ENCODE data around the gene TMEM178B. TPM values are rescaled to one million over a fixed set of nuclear protein-coding genes. Genes with fewer than 3 reads are reported as not detected.

Gene TMEM178B
- total RNA-seq, 2 donors from 2014 or later, result 0.92 to 0.95 TPM

- no peaks in the 10 kb centered on the region for H3K27me3 ChIP-seq (replicated peaks; ENCODE audit: insufficient read depth)
These were observed 83.4 kb downstream of the TMEM178B start for GRCh38 chr7:141157138-141157765.

GRCh38 chr7:141158561-141158960 lies 84.7 kb downstream of the TMEM178B start:
- ATAC-seq (ENCODE audit: insufficient number of reproducible peaks, low FRiP score, low read depth) (no peak), DNase-seq (ENCODE audit: low spot score) (no peak)
- H3K36me3 ChIP-seq, result no peaks in the 10 kb centered on the region
- H3K4me1 ChIP-seq (ENCODE audit: control insufficient read depth in 1 of 2, low read depth in 2 of 2), result no peaks in the 10 kb centered on the region
- H3K9me3 ChIP-seq, result no peaks in the 10 kb centered on the region
- no peak overlapping the region for H3K27ac ChIP-seq
- TF ChIP-seq, protein P1, sequence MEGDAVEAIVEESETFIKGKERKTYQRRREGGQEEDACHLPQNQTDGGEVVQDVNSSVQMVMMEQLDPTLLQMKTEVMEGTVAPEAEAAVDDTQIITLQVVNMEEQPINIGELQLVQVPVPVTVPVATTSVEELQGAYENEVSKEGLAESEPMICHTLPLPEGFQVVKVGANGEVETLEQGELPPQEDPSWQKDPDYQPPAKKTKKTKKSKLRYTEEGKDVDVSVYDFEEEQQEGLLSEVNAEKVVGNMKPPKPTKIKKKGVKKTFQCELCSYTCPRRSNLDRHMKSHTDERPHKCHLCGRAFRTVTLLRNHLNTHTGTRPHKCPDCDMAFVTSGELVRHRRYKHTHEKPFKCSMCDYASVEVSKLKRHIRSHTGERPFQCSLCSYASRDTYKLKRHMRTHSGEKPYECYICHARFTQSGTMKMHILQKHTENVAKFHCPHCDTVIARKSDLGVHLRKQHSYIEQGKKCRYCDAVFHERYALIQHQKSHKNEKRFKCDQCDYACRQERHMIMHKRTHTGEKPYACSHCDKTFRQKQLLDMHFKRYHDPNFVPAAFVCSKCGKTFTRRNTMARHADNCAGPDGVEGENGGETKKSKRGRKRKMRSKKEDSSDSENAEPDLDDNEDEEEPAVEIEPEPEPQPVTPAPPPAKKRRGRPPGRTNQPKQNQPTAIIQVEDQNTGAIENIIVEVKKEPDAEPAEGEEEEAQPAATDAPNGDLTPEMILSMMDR (IDR thresholded peaks at IDR 0.05), result no peak
- H3K27me3 ChIP-seq (replicated peaks; ENCODE audit: insufficient read depth), result no peaks in the 10 kb centered on the region
- H3K4me3 ChIP-seq, result no peak overlapping the region

More at GRCh38 chr7:141157138-141157765, 83.4 kb downstream of the TMEM178B start:
- H3K4me3 ChIP-seq, result no peak overlapping the region
- H3K4me1 ChIP-seq (ENCODE audit: control insufficient read depth in 1 of 2, low read depth in 2 of 2), result no peaks in the 10 kb centered on the region
- H3K27ac ChIP-seq, result no peak overlapping the region
- H3K9me3 ChIP-seq, result no peaks in the 10 kb centered on the region
- H3K36me3 ChIP-seq, result no peaks in the 10 kb centered on the region
- TF ChIP-seq, protein P1 (IDR thresholded peaks at IDR 0.05), result no peak
- no peak for ATAC-seq (ENCODE audit: insufficient number of reproducible peaks, low FRiP score, low read depth)
- no peak for DNase-seq (ENCODE audit: low spot score)

DNA sequence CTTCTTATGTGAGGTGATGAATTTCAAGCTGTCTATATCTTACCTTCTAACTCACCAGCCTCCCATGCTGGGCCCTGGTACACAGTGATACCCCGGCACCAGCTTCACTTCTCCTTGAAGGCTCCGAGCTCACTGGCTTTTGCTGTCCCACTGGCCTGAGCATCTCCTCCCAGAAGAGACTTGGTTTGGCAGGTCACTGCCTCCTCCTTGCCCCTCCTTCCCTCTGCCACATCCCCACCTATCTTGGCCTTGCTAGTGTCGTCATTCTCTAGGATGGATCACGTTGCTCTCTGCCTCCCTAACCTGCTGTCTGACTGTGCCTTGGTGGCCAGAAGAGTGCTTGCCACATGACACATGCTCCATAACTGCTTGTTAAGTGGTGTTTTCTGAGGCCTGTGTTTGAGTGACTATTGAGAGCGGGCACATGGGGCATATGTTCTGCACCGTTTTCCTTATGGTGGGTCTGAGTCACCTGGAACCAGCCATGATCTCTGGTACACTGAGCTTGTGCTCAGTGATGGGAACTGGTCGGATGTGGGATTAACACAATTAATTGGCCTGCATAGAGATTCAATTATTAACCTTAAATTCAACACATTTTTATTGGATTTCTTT lies 86.5 kb downstream of the TMEM178B start:
- DNase-seq (ENCODE audit: low spot score) (no peak), ATAC-seq (ENCODE audit: insufficient number of reproducible peaks, low FRiP score, low read depth) (no peak)
- Histone ChIP-seq H3K36me3 (no peaks in the 10 kb centered on the region), H3K4me3 (no peak overlapping the region), H3K27me3 (replicated peaks; ENCODE audit: insufficient read depth) (no peaks in the 10 kb centered on the region), H3K9me3 (no peaks in the 10 kb centered on the region), H3K4me1 (ENCODE audit: control insufficient read depth in 1 of 2, low read depth in 2 of 2) (no peaks in the 10 kb centered on the region), H3K27ac (no peak overlapping the region)
- TF ChIP-seq, protein P1 (IDR thresholded peaks at IDR 0.05), result no peak

DNA sequence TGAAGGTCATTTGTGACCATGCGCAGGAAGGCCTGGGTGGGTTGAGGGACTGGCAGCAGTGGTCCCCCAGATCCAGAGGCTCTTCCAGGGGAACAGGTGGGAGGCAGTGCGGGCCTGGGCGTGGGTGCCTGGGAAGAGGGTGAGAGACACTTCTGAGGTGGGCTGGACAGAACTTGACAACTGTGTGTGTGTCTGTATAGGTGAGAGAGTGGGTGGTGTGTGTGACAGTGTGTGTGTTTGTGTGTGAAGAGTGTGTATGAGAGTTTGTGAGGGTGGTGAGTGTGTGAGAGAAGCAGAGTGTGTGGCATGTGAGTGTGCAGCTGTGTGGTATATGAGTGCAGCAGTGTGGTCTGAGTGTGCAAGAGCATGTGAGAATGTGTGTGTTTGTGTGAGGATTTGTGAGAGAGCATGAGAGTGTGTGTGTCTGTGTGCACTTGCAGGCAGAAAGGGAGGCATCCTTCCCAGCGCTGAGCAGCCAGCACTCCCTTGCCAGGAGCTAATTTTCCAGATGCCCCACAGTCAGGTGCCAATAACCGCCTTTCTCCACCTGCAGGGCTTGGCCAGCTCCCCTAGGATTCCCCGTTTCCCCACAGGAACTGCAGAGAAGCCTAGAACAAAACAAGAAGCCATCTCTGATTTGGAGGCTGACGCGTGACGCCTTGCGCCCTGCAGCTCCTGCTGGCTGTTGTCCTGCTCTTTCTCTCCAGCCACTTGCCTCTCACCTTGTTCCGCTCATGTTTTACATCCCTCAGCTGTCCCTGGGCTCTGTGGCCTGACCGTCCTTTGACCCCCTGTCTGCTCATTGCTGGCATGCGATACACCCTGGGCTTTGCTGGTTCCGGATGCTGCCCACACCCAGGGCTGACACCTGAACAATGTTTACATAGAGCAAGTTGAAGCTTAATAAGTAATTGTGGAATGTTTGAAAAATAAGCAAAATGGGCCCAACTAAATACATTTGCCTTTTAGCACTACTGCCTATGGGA lies 88.0 kb downstream of the TMEM178B start:
- Histone ChIP-seq H3K4me1 (ENCODE audit: control insufficient read depth in 1 of 2, low read depth in 2 of 2) (no peaks in the 10 kb centered on the region), H3K9me3 (no peaks in the 10 kb centered on the region), H3K27ac (no peak overlapping the region), H3K4me3 (no peak overlapping the region), H3K27me3 (replicated peaks; ENCODE audit: insufficient read depth) (no peaks in the 10 kb centered on the region), H3K36me3 (no peaks in the 10 kb centered on the region)
- TF ChIP-seq, protein P1 (IDR thresholded peaks at IDR 0.05), result no peak
- no peak for ATAC-seq (ENCODE audit: insufficient number of reproducible peaks, low FRiP score, low read depth)
- DNase-seq (ENCODE audit: low spot score), result no peak

GRCh38 chr7:141165521-141165920 lies 91.7 kb downstream of the TMEM178B start:
- TF ChIP-seq, protein P1 (IDR thresholded peaks at IDR 0.05), result no peak
- no peaks in the 10 kb centered on the region for H3K9me3 ChIP-seq
- ATAC-seq (ENCODE audit: insufficient number of reproducible peaks, low FRiP score, low read depth) (no peak), DNase-seq (ENCODE audit: low spot score) (no peak)
- H3K4me1 ChIP-seq (ENCODE audit: control insufficient read depth in 1 of 2, low read depth in 2 of 2), result no peaks in the 10 kb centered on the region
- H3K36me3 ChIP-seq, result no peaks in the 10 kb centered on the region
- H3K27ac ChIP-seq, result no peak overlapping the region
- no peaks in the 10 kb centered on the region for H3K27me3 ChIP-seq (replicated peaks; ENCODE audit: insufficient read depth)
- H3K4me3 ChIP-seq, result no peak overlapping the region
